ENCODE measurements around the gene SORCS2. TPM values are rescaled to one million over a fixed set of nuclear protein-coding genes. Genes with fewer than 3 reads are reported as not detected.

The SORCS2 gene
- total RNA-seq, 6 donors from 2014 or later = 2.2 to 28.3 (median 7.2) TPM

DNA sequence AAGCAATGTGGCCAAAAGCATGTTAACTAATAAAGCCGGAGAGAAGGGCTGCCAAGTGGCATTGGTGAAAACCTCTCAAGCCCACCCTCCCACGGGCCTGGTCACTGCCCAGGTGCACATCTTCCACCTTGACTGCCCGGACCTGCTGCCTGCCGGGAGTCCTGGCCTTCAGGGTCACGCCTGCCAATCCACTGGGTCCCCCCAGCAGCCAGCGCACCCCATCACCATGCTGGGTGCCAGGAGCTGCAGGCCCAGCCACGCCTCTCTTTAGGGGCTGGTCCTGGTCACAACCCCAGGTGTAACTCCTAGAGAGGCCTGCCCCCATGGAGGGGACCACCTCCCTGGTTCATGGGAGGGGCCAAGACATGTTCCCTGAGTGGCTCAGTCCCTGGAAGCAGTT lies 176.0 kb downstream of the SORCS2 start:
- peaks cover 8 to 30% (median 25%) of the 10 kb centered on the region in 4 donors for H3K4me1 ChIP-seq
- DNase-seq = no peak
- no peaks in the 10 kb centered on the region for H3K9me3 ChIP-seq
- no peak overlapping the region for H3K27ac ChIP-seq
- no peak for TF ChIP-seq CTCF (IDR thresholded peaks at IDR 0.05)
- no peak for TF ChIP-seq POLR2AphosphoS5 (IDR thresholded peaks at IDR 0.05)
- TF ChIP-seq POLR2A (IDR thresholded peaks at IDR 0.05) = no peak
- TF ChIP-seq EP300 (IDR thresholded peaks at IDR 0.05) = no peak
- peaks cover 0 to 3% (median 0%) of the 10 kb centered on the region in 4 donors for H3K27me3 ChIP-seq
- ATAC-seq (ENCODE audit: low FRiP score in 2 of 2) = no peak
- no peak overlapping the region for H3K4me3 ChIP-seq
- H3K36me3 ChIP-seq = no peaks in the 10 kb centered on the region
- WGBS, 2 donors = 69 to 100% methylated on average over 1 to 7 of the region's 7 CpGs

DNA sequence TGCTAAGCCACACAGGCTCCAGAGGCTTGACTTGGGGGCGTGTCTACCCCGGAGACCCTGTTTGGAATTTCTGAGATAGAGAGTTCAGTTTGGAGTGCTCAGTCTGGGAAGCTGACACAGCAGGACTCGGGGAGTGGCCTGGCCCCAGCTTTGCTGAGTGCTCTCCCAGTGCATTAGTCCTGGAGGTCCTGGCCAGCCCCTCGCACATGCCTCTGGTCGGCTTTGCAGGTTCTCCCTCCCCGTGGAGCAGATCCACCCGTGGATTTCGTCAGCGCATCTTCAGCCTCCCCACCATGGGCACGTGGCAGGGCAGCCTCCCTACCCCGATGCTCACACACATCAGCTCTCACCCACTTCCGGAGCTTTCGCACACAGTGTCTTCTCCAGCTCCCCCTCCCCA lies 177.2 kb downstream of the SORCS2 start:
- no peak for TF ChIP-seq POLR2AphosphoS5 (IDR thresholded peaks at IDR 0.05)
- TF ChIP-seq EP300 (IDR thresholded peaks at IDR 0.05) = no peak
- no peak for TF ChIP-seq CTCF (IDR thresholded peaks at IDR 0.05)
- no peak for TF ChIP-seq POLR2A (IDR thresholded peaks at IDR 0.05)

DNA sequence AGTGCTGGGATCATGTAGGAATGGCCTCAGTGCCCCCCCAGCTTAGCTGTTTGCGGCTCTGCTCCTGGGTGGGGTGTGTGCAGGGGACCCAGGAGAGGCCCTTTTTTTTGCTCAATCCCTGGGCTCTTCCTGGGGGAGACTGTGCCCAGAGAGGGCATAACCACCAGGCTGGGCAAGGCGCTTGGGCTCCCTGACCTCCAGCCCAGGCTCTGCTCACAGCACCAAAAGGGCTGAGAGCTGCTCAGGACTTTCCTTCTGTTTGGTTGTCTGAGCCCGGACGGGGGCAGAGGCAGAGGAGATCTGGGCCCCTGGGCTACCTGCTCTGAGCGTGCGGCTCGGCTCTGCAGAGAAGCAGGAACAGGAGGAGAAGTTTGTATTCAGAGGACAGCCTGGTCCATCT lies 177.7 kb downstream of the SORCS2 start:
- TF ChIP-seq CTCF (IDR thresholded peaks at IDR 0.05) (no peak), POLR2A (IDR thresholded peaks at IDR 0.05) (no peak), EP300 (IDR thresholded peaks at IDR 0.05) (no peak), POLR2AphosphoS5 (IDR thresholded peaks at IDR 0.05) (no peak)
- ATAC-seq (ENCODE audit: low FRiP score in 2 of 2) = no peak
- 82 to 91% methylated on average over 4 to 7 of the region's 7 CpGs for WGBS, 2 donors
- no peaks in the 10 kb centered on the region for H3K9me3 ChIP-seq
- peaks cover 0 to 3% (median 0%) of the 10 kb centered on the region in 4 donors for H3K27me3 ChIP-seq
- H3K4me1 ChIP-seq = peaks cover 8 to 26% (median 22%) of the 10 kb centered on the region in 4 donors
- H3K4me3 ChIP-seq = no peak overlapping the region
- H3K36me3 ChIP-seq = no peaks in the 10 kb centered on the region
- no peak overlapping the region for H3K27ac ChIP-seq
- no peak for DNase-seq

More for the DNA sequence above, 177.2 kb downstream of the SORCS2 start:
- ATAC-seq (ENCODE audit: low FRiP score in 2 of 2) (no peak), DNase-seq (no peak)
- Histone ChIP-seq H3K4me1 (peaks cover 8 to 30% (median 25%) of the 10 kb centered on the region in 4 donors), H3K9me3 (no peaks in the 10 kb centered on the region), H3K27ac (no peak overlapping the region), H3K4me3 (no peak overlapping the region), H3K36me3 (no peaks in the 10 kb centered on the region), H3K27me3 (peaks cover 0 to 3% (median 0%) of the 10 kb centered on the region in 4 donors)
- WGBS, 2 donors = 75 to 76% methylated on average over 13 of the region's 13 CpGs

GRCh38 chr4:7371210-7371941 lies 179.0 kb downstream of the SORCS2 start:
- peaks cover 0 to 12% (median 9%) of the 10 kb centered on the region in 4 donors for H3K4me1 ChIP-seq
- no peaks in the 10 kb centered on the region for H3K36me3 ChIP-seq
- TF ChIP-seq EP300 (IDR thresholded peaks at IDR 0.05) (no peak), CTCF (IDR thresholded peaks at IDR 0.05) (no peak), POLR2A (IDR thresholded peaks at IDR 0.05) (no peak), POLR2AphosphoS5 (IDR thresholded peaks at IDR 0.05) (no peak)
- DNase-seq = no peak
- H3K4me3 ChIP-seq = no peak overlapping the region
- no peak for ATAC-seq (ENCODE audit: low FRiP score in 2 of 2)
- H3K27ac ChIP-seq = no peak overlapping the region
- no peaks in the 10 kb centered on the region for H3K9me3 ChIP-seq
- 82% methylated on average over 24 to 31 of the region's 31 CpGs for WGBS, 2 donors
- H3K27me3 ChIP-seq = no peaks in the 10 kb centered on the region

- ATAC-seq (ENCODE audit: low FRiP score in 2 of 2) (no peak), DNase-seq (no peak)
- H3K27me3 ChIP-seq = no peaks in the 10 kb centered on the region
- H3K4me3 ChIP-seq = no peak overlapping the region
- 82% methylated on average over 13 of the region's 13 CpGs for WGBS, 2 donors
- no peak for TF ChIP-seq EP300 (IDR thresholded peaks at IDR 0.05)
- no peak overlapping the region for H3K27ac ChIP-seq
- H3K9me3 ChIP-seq = no peaks in the 10 kb centered on the region
- peaks cover 0 to under 1% (median 0%) of the 10 kb centered on the region in 4 donors for H3K4me1 ChIP-seq
- no peaks in the 10 kb centered on the region for H3K36me3 ChIP-seq
Measured at GRCh38 chr4:7372673-7373072, 180.3 kb downstream of the SORCS2 start.
